Neural crest cell (in vitro differentiated cells): Measurements from ENCODE around the gene AKAP9. TPM values are rescaled to one million over a fixed set of nuclear protein-coding genes. Genes with fewer than 3 reads are reported as not detected.
A peak's percentile ranks its signal among the peaks of the same experiment; 100 is the strongest.
"Not testable (repeated sequence)": the region's sequence is repeated elsewhere in the genome, so short reads cannot be mapped to it uniquely, and the experiment has no call there.

Experiments
- DNase-seq: peaks from one replicate; pipeline ENCODE4 v3.0.0; 2021; ENCODE audit warnings: low read depth, mixed read lengths, low spot score
- H3K27ac Mint-ChIP-seq: one replicate; pipeline ENCODE4 v1.8.0; 2021; ENCODE audit warnings: mild to moderate bottlenecking, mixed read lengths; ENCODE audit not compliant: unreplicated experiment
- H3K27me3 Mint-ChIP-seq: 2 replicates; pipeline ENCODE4 v1.8.0; 2021; ENCODE audit warnings: low read depth, mild to moderate bottlenecking, mixed read lengths
- H3K36me3 Mint-ChIP-seq: 2 replicates; pipeline ENCODE4 v1.8.0; 2021; ENCODE audit warnings: low read depth, mild to moderate bottlenecking, mixed read lengths
- H3K4me1 Mint-ChIP-seq: 2 replicates; pipeline ENCODE4 v1.8.0; 2021; ENCODE audit warnings: mixed read lengths
- H3K4me3 Mint-ChIP-seq: one replicate; pipeline ENCODE4 v1.8.0; 2021; ENCODE audit warnings: mild to moderate bottlenecking, mixed read lengths
- H3K9me3 Mint-ChIP-seq: 2 replicates; pipeline ENCODE4 v1.8.0; 2021; ENCODE audit warnings: mixed read lengths
- CTCF ChIP-seq: fragments of 200-600 bp; sonication (generic); conservative IDR thresholded peaks from 2 replicates; pipeline ENCODE4 v1.5.0; 2021; ENCODE audit warnings: antibody characterized with exemption, mild to moderate bottlenecking
- total RNA-seq: library from RNA; stranded (reverse); gene quantifications from 2 replicates; pipeline ENCODE4 v1.2.1, GENCODE V29; 2021

Gene AKAP9
- total RNA-seq, 1 donor from 2014 or later = 32.0 TPM

- no peak for DNase-seq
- Mint-ChIP-seq H3K27me3 (peaks cover 20% of the 10 kb centered on the region), H3K36me3 (no peaks in the 10 kb centered on the region), H3K27ac (no peak overlapping the region), H3K9me3 (no peaks in the 10 kb centered on the region), H3K4me3 (no peak overlapping the region), H3K4me1 (no peaks in the 10 kb centered on the region)
- no peak for TF ChIP-seq CTCF
Measured at GRCh38 chr7:91927912-91928311, 12.8 kb upstream of the AKAP9 start.

- Mint-ChIP-seq H3K27ac (no peak overlapping the region), H3K36me3 (no peaks in the 10 kb centered on the region), H3K4me3 (no peak overlapping the region), H3K4me1 (no peaks in the 10 kb centered on the region), H3K27me3 (peaks cover 17% of the 10 kb centered on the region), H3K9me3 (no peaks in the 10 kb centered on the region)
- DNase-seq = no peak
- no peak for TF ChIP-seq CTCF
Measured at GRCh38 chr7:91929463-91929862, 11.2 kb upstream of the AKAP9 start.

GRCh38 chr7:91940171-91940570, 491 bp upstream of the AKAP9 start:
- H3K27ac Mint-ChIP-seq = peak overlapping the region; percentile 62
- peak overlapping the region; percentile 96 for H3K4me3 Mint-ChIP-seq
- H3K4me1 Mint-ChIP-seq = peaks cover 25% of the 10 kb centered on the region
- no peaks in the 10 kb centered on the region for H3K27me3 Mint-ChIP-seq
- DNase-seq = peak; percentile 11
- H3K9me3 Mint-ChIP-seq = no peaks in the 10 kb centered on the region
- no peak for TF ChIP-seq CTCF
- no peaks in the 10 kb centered on the region for H3K36me3 Mint-ChIP-seq

GRCh38 chr7:91941450-91941849, 788 bp downstream of the AKAP9 start:
- Mint-ChIP-seq H3K27me3 (no peaks in the 10 kb centered on the region), H3K4me3 (peak overlapping the region; percentile 96), H3K9me3 (no peaks in the 10 kb centered on the region), H3K27ac (peak overlapping the region; percentile 88), H3K4me1 (peaks cover 25% of the 10 kb centered on the region), H3K36me3 (no peaks in the 10 kb centered on the region)
- no peak for TF ChIP-seq CTCF
- no peak for DNase-seq

- Mint-ChIP-seq H3K4me1 (peaks cover 25% of the 10 kb centered on the region), H3K9me3 (no peaks in the 10 kb centered on the region), H3K4me3 (peak overlapping the region; percentile 96), H3K27ac (no peak overlapping the region), H3K36me3 (no peaks in the 10 kb centered on the region), H3K27me3 (no peaks in the 10 kb centered on the region)
- no peak for TF ChIP-seq CTCF
- DNase-seq = no peak
Measured at GRCh38 chr7:91942312-91942711, 1.6 kb downstream of the AKAP9 start.

GRCh38 chr7:91944970-91945369, 4.3 kb downstream of the AKAP9 start:
- H3K4me3 Mint-ChIP-seq, DNase-seq, H3K27ac Mint-ChIP-seq, H3K9me3 Mint-ChIP-seq, H3K36me3 Mint-ChIP-seq, H3K27me3 Mint-ChIP-seq: not testable (repeated sequence)
- peaks cover 26% of the 10 kb centered on the region for H3K4me1 Mint-ChIP-seq
